HFFc6 (cell line): ENCODE data around the gene CCL20. TPM values are rescaled to one million over a fixed set of nuclear protein-coding genes. Genes with fewer than 3 reads are reported as not detected.

Source experiments
- DNase-seq: peaks from one replicate; pipeline ENCODE4 v3.0.0-alpha.2; 2018
- H3K27ac Mint-ChIP-seq: 2 replicates; pipeline ENCODE4 v1.8.0; 2020; ENCODE audit warnings: mild to moderate bottlenecking, mixed read lengths
- H3K27me3 Mint-ChIP-seq: 2 replicates; pipeline ENCODE4 v1.8.0; 2021; ENCODE audit warnings: mild to moderate bottlenecking, moderate library complexity, mixed read lengths; ENCODE audit not compliant: insufficient read depth
- H3K36me3 Mint-ChIP-seq: 2 replicates; pipeline ENCODE4 v1.8.0; 2021; ENCODE audit warnings: low read depth, mixed read lengths
- H3K4me1 Mint-ChIP-seq: 2 replicates; pipeline ENCODE4 v1.8.0; 2020; ENCODE audit warnings: low read depth, mixed read lengths
- H3K4me3 Mint-ChIP-seq: 2 replicates; pipeline ENCODE4 v1.8.0; 2020; ENCODE audit warnings: mild to moderate bottlenecking, moderate library complexity, mixed read lengths
- H3K9me3 Mint-ChIP-seq: 2 replicates; pipeline ENCODE4 v1.8.0; 2020; ENCODE audit warnings: mild to moderate bottlenecking, mixed read lengths
- CTCF ChIP-seq: fragments of 200-600 bp; sonication (generic); IDR thresholded peaks from 2 replicates; pipeline ENCODE4 v1.5.0; 2021; ENCODE audit warnings: antibody characterized with exemption, mild to moderate bottlenecking
- total RNA-seq, 6 experiments: library from RNA; stranded (reverse); fragmentation: NEBNext Ultra II Directional; extraction: Animal tissue kit (Norgen Biotek cat#: 25700); gene quantifications; 2 replicates in 1 of 6; 3 replicates in 5 of 6; pipeline ENCODE4 v1.2.3, GENCODE V29; 2021

CCL20 gene
- total RNA-seq, 6 experiments from 2014 or later, result not detected

GRCh38 chr2:227821043-227821942 is 7.7 kb downstream of the CCL20 start:
- Mint-ChIP-seq H3K4me3 (no peak overlapping the region), H3K36me3 (peaks cover 5% of the 10 kb centered on the region; the same call in 1 of the 2 replicates), H3K27ac (no peak overlapping the region), H3K9me3 (no peaks in the 10 kb centered on the region), H3K27me3 (peaks cover 5% of the 10 kb centered on the region; the same call in 1 of the 2 replicates), H3K4me1 (peaks cover 42% of the 10 kb centered on the region)
- TF ChIP-seq CTCF, result no peak
- no peak for DNase-seq

- no peak overlapping the region for H3K4me3 Mint-ChIP-seq
- H3K9me3 Mint-ChIP-seq, result no peaks in the 10 kb centered on the region
- DNase-seq, result no peak
- peaks cover 40% of the 10 kb centered on the region for H3K4me1 Mint-ChIP-seq
- peaks cover 5% of the 10 kb centered on the region; the same call in 1 of the 2 replicates for H3K27me3 Mint-ChIP-seq
- H3K27ac Mint-ChIP-seq, result no peak overlapping the region
- no peak for TF ChIP-seq CTCF
- H3K36me3 Mint-ChIP-seq, result peaks cover 5% of the 10 kb centered on the region; the same call in 1 of the 2 replicates
These were observed 8.9 kb downstream of the CCL20 start for GRCh38 chr2:227822416-227823003.

GRCh38 chr2:227823922-227824321 is 10.3 kb downstream of the CCL20 start:
- Mint-ChIP-seq H3K36me3 (peaks cover 5% of the 10 kb centered on the region; the same call in 1 of the 2 replicates), H3K4me3 (no peak overlapping the region), H3K4me1 (peaks cover 26% of the 10 kb centered on the region), H3K9me3 (no peaks in the 10 kb centered on the region), H3K27ac (no peak overlapping the region), H3K27me3 (peaks cover 10% of the 10 kb centered on the region; the same call in 1 of the 2 replicates)
- TF ChIP-seq CTCF, result no peak
- DNase-seq, result no peak

GRCh38 chr2:227824711-227825110 is 11.1 kb downstream of the CCL20 start:
- DNase-seq, result no peak
- Mint-ChIP-seq H3K9me3 (no peaks in the 10 kb centered on the region), H3K4me1 (peaks cover 19% of the 10 kb centered on the region), H3K27me3 (peaks cover 10% of the 10 kb centered on the region; the same call in 1 of the 2 replicates), H3K4me3 (no peak overlapping the region), H3K27ac (no peak overlapping the region), H3K36me3 (peaks cover 5% of the 10 kb centered on the region; the same call in 1 of the 2 replicates)
- TF ChIP-seq CTCF, result no peak

GRCh38 chr2:227826019-227826521 is 12.4 kb downstream of the CCL20 start:
- Mint-ChIP-seq H3K36me3 (no peaks in the 10 kb centered on the region), H3K9me3 (no peaks in the 10 kb centered on the region), H3K4me1 (peaks cover 13% of the 10 kb centered on the region), H3K27ac (no peak overlapping the region), H3K27me3 (peaks cover 14% of the 10 kb centered on the region; the same call in 1 of the 2 replicates), H3K4me3 (0 out of 2 replicates have a peak overlapping the region, but pooled peaks have one; percentile 1)
- no peak for TF ChIP-seq CTCF
- DNase-seq, result no peak
